Activated gamma-delta T cell (primary cell): ENCODE measurements around the gene TM7SF2.
"Not testable (repeated sequence)": the region's sequence is repeated elsewhere in the genome, so short reads cannot be mapped to it uniquely, and the experiment has no call there.

Experiments
- DNase-seq: peaks from one replicate; lab custom pipeline; 2025; lab: John Stamatoyannopoulos, UW

TM7SF2 gene

DNA sequence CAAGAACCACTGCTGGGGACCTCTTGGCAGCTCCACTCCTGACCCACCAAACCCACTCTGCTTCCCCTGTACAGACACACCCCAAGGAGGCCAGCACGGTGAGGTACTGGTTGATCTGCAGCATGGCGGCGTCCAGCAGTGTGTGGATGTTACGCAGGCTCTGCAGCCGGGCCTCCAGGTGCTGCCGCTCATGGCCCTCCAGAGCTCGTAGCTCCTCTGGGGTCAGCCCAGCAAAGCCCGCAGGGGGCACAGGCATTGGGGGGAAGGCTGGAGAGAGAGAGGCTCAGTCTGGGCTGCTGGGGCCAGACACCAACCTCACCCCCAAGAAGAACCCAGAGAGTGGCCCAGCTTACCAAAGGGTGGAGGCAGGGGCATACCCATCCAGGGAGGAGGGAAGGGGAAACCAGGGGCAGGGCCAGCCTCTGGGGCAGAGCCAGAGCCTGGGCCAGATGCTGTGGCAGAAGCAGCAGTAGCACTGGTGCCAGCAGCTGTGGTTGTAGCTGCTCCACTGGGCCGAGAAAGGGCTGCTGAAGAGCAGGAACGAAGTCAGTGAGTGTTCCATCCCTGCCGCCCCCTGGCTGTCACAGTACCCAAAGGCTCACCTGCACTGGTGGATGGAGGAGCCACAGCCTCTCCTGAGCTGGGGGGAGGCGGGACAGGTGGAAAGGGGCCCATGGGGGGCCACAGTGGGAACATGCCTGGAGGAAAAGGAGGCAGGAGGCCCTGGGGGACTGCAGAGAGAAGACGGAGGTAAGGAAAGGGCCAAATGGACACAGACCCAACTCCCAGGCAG is 18.2 kb downstream of the TM7SF2 start:
- DNase-seq: no peak

DNA sequence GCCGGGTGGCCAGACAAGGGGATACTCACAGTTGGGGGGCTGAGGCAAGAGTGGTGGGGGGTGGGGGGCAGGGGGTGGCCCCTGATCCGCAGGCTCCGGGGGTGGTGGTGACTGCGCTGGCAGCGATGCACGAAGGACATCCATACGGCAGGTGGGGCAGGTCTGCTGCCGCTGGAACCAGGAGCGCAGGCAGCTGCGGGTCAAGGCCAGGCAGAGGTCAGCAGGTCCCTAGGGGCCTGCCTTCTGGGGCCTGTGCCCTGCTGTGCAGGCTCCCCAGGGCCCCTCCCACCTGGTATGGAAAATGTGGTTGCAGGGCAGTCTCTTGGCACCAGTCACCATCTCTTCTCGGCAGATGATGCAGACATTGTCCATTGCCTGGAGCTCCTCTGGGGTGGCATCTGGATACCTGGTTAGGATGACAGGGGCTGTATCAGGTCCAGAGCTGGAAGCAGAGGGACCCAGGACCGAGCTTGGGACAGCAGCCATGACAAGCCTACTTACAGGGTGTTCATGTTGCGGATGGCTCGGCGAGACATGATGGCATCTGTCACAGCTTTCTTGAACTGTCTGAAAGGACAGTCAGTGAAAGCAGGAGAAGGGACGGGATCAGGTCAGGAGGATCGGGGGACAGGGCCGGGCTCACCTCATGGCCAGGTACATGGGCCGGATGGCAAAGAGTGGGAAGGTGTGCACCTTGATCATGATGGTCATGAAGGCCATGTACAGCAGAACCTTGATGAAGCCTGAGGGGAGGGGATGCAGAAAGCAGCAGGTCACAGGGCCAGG is 19.2 kb downstream of the TM7SF2 start:
- no peak for DNase-seq

DNA sequence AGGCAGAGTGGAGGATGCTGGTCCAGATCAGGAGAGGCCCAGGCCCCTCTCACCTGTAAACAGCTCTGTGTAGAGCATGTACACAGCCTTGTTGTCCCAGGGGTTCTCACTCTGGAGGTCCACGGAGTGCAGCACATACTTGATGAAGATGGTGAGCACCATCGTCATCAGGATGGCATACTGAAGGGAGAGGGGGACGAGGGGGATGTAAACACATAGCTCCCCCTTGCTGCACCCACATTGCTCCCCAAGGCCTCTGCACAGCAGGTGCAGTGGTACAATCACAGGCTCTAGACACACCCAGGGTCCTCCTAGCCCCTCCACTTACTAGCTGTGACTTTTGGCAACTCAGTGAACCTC is 19.7 kb downstream of the TM7SF2 start:
- DNase-seq: no peak

DNA sequence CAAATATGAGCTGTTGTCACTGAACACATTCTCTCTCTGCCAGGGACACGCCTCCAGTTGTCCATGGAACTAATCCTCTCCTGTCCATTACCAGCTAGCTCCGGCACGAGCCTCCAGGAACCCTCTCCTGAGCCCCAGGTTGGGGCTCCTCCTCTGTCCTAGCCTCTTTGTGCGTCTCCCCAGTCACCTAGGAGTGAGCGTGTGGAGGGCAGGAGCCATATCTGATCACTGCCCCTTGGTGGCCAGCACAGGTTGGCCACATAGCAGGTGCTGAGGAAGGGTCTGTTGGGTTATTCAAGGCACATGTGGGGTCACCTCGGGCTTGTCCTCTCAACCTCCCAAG is 20.2 kb downstream of the TM7SF2 start:
- no peak for DNase-seq

DNA sequence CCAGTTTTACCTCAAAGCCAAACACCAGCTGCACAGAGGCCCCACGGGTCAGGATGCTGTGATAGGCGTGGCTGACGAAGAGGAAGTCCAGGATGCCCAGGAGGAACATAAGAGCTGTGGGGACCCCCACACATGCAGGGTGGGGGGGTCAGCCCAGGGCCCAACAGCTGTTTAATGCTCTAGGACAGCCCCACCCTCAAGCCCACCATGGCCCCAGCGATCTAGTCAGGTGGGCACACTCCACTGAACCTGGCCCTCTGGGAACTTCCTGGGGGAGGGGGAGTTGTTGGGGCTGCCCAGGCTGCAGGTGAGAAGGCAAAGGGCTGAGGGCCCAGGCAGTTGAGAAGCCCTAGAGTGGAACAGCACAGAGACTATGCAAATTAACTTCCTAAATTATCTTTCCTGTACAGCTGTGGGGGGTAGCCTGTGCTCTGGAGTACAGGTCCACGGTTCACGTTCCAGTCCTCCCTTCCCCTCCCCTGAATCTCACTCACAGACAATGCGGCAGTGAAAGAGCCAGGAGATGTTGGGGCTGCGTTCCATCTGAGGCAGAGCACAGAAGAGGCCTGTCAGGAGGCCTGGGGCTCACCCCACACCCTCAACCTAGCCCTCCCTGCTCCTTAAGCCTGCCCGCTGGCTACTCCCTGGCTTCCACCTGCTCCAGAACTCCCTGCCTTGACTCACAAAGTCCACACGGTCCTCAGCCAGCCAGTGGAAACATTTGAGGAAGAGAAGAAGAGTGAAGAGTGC is 20.7 kb downstream of the TM7SF2 start:
- DNase-seq: no peak

DNA sequence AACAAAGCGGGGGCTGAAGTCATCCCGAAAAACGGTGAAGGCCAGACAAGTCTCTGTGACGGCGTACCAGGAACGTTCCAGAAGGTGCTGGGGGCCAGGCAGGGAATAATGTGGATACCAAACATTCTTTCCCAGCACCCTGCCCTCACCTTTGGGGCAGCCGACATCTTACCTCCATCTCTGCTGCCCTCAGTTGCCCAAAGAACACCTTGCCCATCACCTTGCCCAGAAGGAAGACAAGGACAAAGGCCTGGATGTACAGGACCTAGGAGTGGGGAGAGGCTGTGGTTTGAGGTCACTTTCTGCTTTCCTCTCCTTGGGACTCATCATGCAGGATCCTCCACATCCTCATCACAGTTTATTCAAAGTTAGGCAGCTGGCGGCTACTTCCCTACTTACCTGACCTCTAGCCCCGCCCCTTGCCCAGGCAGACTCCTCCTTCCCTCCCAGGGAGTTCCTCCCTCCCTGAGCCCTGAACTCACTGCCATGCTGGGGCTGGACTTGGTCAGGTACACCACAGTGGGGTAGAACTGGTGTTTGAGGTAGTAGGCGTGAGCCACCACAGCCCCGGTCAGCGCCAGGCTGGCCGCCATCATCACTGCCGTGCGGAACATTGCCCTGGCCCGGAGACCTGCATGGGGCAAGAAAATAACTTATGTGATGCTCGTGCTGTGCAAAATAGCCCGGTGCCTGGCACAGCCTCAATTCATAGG is 21.5 kb downstream of the TM7SF2 start:
- DNase-seq: no peak

DNA sequence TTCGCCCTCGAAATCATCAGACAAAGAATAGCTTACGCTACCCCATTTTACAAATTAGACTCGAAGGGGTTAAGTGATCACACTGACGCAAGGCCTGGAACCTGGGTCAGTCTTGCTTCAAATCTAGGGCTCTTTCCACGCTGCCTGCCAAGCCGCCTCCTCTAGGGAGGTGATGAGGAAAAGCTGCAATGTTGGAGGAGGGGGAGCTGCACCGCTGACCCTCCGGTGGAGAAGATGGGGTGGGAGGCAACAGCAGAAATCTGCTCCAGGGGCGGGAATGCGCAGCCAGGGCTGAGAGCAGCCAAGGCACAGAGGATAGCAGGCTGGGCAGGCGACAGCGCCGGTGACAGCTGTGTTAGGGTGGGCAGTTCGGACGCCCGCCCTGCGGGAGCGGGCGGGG is 22.1 kb downstream of the TM7SF2 start:
- no peak for DNase-seq

DNA sequence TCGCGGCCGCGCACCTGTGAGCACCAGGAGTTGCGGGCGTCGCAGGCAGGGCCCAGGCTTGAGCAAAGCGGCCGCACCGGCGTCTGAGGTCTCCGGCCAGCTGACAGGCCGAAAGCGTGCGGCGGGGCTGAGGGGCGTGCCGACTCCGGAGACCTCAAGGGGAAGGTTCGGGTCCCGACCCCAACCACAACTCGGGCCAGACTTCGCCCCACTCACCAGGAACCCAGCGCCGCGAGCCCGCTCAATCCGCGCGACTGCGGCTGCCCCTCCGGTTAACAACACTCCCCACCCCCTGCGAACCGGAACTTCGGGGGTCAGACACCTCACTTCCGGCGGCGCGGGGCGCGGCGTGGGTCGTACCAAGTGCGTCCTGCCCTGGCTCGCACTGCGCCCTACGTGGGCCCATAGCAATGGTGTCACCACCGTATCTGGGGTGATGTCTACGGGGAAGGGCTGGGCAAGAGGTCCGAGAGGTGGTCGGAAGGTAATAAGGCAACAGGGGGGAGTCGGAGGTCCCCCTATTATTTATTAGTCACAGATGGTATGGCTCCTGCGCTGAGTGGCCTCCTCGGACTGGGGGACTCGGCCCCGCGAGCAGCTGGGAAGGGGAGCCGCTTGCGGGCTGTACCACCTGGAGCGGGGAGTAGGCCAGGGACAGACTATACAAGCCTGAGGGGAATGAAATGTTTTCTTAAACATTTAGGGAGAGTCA is 22.7 kb downstream of the TM7SF2 start, which contains the start of gene SYVN1:
TSS of gene SYVN1 (minus strand) at position 280 of the 712 bp plus-strand sequence. CDS start 918 bp downstream, outside the sequence.
- DNase-seq: peak; percentile 82

DNA sequence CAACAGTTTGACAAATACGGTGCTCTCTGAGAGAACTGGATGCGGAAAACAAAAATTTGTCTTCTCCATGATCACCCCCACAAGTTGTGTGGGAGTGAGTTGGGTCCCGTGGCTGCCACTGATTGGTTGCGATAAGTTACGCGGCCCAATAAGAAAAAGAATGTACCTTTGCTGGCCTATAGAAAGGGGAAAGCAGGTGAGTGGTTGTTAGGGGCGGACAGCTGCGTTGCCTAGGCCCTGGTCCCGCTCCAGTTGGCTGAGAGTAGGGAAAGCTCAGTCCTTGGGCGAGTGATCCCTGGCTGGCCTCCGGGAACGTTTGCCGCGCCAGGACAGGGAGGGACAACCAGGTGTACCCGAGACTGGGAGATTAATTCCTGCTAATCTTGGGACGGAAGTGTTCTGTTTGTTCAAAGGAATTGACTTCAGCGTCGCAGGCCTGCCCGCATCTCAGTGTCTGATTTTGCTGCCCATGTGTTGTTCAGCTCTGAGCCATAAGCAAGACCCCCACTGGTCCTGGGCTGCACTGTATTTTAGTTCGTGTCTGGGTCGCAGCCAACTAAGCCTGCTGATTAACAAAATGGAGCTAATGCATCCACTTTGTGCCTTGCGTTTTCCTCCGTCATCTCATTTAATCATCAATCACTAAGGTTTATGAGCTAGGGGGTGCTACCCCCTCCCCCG is 23.4 kb downstream of the TM7SF2 start:
- peak; percentile 37 for DNase-seq

DNA sequence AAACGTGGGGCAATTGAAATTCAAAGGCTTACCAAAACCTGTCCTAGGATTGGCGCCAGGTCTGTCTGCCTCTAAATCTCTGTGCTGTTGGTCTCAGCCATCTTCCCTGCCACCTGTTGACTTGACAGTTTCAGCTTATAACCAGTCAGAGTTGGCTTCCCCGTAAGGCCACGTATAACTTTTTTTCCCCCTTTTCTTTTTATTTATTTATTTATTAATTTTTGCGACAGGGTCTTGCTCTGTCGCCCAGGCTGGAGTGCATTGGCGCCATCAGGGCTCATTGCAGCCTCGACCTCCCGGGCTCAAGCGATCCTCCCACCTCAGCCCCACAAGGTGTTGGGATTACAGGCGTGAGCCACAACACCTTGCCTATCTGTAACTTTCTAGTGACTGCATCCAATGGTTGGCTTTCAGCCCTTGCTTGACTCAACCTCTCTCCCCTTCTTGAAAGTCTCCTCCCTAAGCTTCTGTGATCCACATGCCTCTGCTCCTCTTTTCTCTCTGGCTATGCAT is 24.0 kb downstream of the TM7SF2 start:
- DNase-seq: no peak

DNA sequence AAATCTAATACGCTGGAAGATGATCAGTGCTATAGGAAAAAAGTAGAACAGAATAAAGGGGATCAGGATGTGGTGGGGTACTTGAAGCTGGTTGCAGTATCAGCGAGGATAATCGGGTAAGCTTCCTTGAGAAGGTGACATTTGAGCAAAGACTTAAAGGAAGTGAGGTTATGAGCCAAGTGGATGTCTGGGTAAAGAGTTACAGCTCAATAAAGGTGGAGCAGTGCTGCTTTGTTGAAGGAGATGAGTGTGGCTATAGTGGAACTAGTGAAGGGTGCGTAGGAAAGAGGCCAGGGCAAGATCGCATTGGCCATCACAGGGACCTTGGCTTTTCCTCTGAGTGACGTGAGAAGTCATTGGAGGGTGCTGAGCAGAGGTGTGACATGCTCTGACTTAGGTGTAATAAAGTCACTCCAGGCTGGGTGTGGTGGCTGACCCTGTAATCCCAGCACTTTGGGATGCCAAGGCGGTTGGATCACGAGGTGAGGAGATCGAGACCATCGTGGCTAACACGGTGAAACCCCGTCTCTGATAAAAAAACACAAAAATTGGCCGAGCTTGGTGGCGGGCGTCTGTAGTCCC is 24.9 kb downstream of the TM7SF2 start:
- DNase-seq: no peak

DNA sequence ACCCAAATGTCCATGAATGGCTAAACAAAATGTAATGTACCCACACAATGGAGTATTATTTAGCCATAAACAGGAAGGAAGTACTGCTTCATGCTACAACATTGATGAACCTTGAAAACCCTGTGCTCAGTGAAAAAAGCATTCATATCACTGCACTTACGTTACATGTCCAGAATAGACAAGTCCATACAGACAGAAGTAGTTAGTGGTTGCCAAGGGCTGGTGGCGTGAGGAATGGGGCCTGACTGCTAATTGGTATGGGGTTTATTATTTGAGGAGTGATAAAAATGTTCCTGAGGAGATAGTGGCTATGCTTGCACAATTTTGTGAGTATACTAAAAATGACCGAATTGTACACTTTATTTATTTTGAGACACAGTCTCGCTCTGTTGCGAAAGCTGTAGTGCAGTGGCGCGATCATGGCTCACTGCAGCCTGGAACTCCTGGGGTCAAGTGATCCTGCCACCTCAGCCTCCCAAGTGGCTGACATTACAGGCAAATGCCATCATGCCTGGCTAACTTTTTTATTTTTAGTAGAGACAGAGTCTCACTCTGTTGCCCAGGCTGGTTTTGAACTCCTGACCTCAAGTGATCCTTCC is 30.3 kb downstream of the TM7SF2 start:
- DNase-seq: no peak

DNA sequence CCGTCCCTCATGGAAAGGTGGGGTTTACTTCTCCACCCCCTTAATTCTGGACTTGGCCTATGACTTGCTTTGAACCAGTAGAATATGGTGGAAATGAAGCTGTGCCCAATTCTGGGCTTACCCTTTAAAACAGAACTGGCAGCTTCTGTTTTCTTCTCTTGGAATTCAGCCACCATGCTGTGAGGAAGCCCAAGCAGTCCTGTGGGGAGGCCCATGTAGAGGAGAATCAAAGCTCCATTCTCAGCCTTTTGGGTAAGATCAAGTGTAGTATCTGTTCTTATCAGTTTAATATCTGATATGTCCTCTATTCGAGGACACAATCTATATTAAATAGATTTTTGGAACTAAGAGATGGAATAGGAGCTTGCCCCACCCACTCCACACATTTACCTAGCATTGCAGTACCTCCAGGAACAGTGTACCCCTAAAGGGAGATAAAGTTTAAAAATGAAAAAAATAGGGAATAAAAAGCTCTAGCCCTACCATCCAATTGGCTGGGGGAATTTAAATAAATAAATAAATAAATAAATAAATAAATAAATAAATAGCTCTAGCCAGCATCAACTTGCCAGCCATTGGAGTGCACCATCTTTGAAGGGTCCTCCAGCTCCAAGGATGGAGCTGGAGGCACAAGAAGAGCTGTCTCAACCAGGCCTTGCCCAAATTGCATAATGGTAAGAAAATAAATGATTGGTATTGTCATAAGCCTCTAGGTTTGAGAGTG is 35.8 kb downstream of the TM7SF2 start:
- no peak for DNase-seq

DNA sequence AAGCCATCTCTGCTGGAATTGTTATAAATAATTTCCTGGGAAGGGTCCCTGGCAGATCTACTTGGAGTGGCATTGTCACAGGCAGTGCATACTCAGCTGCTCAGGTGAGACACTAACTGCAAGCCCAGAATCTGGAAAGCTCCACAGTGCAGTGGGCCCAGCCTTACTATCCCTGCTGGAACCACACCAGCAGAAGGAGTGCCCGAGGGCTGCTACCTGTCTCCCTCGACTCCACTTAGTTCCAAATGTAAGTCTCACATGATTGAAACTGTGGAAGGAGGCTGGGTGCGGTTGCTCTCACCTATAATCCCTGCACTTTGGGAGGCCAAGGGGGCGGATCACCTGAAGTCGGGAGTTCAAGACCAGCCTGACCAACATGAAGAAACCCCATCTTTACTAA is 37.0 kb downstream of the TM7SF2 start:
- DNase-seq: no peak

DNA sequence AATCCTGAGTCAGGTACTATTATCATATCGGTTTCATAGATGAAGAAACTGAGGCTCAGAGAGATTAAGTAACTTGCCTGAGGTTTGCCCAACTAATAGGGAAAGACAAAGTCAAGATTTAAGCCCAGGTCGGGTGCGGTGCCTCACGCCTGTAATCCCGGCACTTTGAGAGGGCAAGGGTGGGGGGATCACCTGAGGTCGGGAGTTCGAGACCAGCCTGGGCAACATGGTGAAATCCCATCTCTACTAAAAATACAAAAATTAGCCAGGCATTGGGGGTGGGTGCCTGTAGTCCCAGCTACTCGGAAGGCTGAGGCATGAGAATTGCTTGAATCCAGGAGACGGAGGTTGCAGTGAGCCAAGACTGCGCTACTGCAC is 38.4 kb downstream of the TM7SF2 start:
- not testable (repeated sequence) for DNase-seq

DNA sequence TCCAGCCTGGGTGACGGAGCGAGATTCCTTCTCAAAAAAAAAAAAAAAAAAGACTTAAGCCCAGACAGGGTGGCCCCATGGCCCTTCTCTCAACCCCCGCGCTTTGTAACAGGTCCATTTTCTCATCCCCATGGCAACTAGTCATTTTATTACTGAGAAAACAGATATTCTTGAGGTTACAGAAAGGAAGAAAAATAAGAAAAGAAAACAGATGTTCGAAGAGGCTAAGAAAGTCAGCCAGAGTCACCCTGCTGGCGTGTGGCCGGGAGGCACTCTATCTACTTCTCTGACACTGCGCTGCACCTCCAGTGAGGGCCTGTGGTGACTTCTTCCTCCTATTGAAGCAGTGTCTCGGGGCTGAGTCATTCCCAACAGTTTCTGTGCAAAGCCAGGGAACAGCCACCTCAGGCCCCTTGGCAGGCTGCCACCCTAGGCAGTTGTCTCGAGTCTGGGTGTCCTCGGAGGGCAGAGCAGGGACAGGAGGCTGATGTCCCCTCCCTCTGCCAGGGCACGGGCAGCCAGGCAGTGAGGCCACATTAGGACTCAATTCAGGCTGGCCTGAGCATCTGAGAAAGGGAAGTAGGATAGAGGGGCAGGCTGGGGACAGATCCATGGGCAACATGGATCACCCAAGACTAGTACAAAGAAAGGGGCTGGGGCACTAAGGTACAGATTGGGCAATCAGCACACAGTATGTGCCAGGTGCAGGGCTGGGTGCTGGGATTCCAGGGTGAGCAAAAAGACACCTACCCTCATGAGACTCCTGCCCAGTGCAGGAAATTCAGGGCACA is 39.0 kb downstream of the TM7SF2 start:
- no peak for DNase-seq

DNA sequence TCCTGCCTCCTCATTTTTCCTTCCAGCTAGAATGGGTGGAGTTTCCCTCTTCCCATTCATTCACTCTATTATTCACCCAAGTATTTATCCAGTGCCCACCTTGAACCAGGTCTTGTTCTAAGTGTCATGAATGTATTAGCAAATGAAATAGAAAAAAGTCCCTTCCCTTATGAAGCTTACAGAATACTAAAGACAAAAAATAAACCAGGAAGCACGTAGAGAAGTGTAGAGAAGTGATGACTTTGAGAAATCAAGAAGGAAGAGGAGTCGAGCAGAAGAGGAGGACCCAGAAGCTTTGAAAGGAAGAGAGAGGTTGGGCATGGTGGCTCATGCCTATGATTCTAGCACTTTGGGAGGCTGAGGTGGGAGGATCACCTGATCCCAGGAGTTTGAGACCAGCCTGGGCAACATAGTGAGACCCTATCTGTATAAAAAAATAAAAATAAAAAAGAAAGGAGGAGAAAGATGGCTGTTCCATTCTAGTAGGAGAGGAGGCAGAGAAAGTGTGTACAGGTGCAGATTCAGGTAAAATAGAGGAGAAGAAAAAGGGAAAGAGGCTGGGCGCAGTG is 39.7 kb downstream of the TM7SF2 start:
- DNase-seq: no peak

DNA sequence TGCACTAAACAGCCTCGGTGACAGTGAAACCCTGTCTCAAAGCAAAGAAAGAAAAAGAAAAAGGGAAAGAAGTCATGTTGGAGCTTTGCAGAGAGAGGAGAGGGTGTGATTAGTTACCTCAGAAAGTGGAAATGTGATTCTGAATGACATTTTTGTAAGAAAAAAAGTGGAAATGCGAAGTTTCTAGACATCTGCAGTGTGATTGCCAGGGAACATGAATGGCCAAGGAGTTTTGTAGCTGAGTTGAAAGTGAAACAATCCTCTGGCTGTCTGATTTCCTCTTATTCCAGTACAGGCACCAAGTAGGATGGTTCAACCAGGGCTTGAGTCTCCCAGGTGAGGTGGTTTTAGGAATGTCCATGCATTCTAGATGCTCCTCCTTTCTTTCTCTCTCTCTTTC is 40.5 kb downstream of the TM7SF2 start:
- DNase-seq: no peak
